Neural cell (in vitro differentiated cells): ENCODE measurements around the gene MED14.
"Not testable (repeated sequence)": the region's sequence is repeated elsewhere in the genome, so short reads cannot be mapped to it uniquely, and the experiment has no call there.

Experiments
- CTCF ChIP-seq: fragments of 450-650 bp; IDR thresholded peaks from 2 replicates; pipeline ENCODE4 v1.5.1; 2014; ENCODE audit warnings: antibody characterized with exemption, mild to moderate bottlenecking, moderate library complexity; ENCODE audit not compliant: poor library complexity, severe bottlenecking
- EP300 ChIP-seq: fragments of 450-650 bp; conservative IDR thresholded peaks from 2 replicates; pipeline ENCODE4 v1.6.1; 2014; ENCODE audit warnings: antibody characterized with exemption, mild to moderate bottlenecking, moderate library complexity; ENCODE audit not compliant: poor library complexity, severe bottlenecking
- EZH2 ChIP-seq: fragments of 200-600, 300-800 bp; shearing (Covaris generic), sonication (generic); IDR thresholded peaks from 2 replicates; pipeline ENCODE4 v1.6.1; 2014; ENCODE audit warnings: antibody characterized with exemption, low read length, borderline replicate concordance, mild to moderate bottlenecking; ENCODE audit not compliant: insufficient read depth, poor library complexity, severe bottlenecking
- POLR2AphosphoS5 ChIP-seq: IDR thresholded peaks from 2 replicates; pipeline ENCODE4 v1.6.1; 2012
- RAD21 ChIP-seq: fragments of 450-650 bp; conservative IDR thresholded peaks from 2 replicates; pipeline ENCODE4 v1.6.1; 2014; ENCODE audit warnings: antibody characterized with exemption, mild to moderate bottlenecking, moderate library complexity
- REST ChIP-seq: IDR thresholded peaks from 2 replicates; pipeline ENCODE4 v1.6.1; 2012; ENCODE audit warnings: borderline replicate concordance
- SMC3 ChIP-seq: fragments of 450-650 bp; conservative IDR thresholded peaks from 2 replicates; pipeline ENCODE4 v1.6.1; 2014; ENCODE audit warnings: antibody characterized with exemption, mild to moderate bottlenecking, moderate library complexity; ENCODE audit not compliant: poor library complexity
- TAF1 ChIP-seq: IDR thresholded peaks from 2 replicates; pipeline ENCODE4 v1.6.1; 2012; ENCODE audit warnings: low read depth

GRCh38 chrX:40782644-40783259 lies 47.4 kb upstream of the MED14 start:
- TF ChIP-seq CTCF, EZH2, TAF1, REST, POLR2AphosphoS5, SMC3, RAD21, EP300: not testable (repeated sequence)
